Measurements from ENCODE around the gene TP63.

Gene TP63

GRCh38 chr3:189827108-189827507 lies 195.9 kb downstream of the TP63 start:
- no peak for DNase-seq

DNA sequence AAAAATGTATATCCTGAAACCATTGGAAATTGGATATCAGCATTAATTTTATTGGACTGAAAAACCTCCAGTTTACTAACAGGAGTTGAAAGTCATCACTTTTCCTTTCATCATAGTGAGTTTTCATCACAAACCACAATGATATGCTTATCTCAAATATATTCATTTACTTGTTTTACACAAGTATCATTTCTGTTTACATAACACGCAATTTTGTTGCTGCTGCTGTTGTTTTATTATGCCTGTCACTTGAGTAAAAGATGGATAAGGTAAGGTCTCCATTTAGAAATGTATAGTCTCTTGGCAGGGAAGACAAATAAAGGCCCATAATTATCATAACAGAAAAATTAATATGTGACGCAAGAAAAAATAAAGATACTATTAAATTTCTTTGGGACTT lies 199.2 kb downstream of the TP63 start:
- DNase-seq: no peak

DNA sequence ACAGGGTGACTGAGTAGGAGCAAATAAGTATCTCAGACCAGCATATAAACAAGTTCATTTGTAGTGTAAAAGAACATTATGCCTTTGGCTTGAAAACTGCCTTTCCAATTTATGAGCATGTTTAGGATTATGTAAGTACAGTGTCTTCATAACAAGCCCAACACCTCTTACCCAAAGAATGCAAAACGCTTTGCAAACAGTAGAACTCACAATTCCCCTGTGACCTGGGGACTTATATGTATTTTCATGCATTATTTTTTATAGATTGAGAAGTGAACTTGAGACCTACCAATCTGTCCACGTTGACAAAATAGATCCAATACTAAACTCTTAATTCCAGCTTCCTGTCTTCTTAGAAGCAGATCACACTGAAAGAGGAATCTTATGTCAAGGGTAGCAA lies 202.1 kb downstream of the TP63 start:
- no peak for DNase-seq

DNA sequence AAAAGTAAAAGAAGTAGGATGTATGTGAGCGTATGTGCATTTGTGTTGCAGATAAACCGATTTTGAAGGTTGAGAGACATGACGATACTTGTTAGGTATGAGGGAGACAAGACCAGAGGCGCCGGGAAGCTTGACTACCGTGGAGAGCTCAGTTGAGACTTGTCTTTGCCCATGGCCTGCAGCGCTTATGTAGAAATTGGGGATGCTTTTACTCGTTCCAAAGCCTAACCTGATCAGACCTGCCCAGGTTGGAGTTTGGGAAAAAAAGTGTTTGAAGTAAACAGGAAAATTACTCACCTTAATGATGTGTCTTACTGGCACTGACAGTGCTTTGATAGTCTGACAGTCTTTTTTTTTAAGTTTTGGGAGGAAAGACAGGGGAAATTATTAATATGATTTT lies 202.8 kb downstream of the TP63 start:
- no peak for DNase-seq

DNA sequence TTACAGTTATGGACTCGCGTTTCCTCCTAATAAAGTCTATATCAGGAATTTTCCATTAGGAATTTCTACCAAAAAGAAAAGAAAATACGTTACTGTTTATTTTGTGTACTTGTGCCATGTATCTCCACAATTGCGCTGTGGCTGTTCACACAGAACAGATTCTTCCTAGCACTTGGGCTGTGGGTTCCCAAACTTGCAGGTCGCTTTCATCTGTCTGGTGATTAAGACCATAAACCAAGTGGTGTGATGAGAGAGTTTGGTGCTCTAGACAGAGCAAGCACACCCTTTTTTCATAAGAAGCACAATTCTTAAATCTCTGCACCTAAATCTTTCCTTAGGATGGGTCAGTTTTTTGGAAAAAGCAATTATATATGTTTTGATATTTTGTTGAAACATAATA lies 203.3 kb downstream of the TP63 start:
- no peak for DNase-seq

DNA sequence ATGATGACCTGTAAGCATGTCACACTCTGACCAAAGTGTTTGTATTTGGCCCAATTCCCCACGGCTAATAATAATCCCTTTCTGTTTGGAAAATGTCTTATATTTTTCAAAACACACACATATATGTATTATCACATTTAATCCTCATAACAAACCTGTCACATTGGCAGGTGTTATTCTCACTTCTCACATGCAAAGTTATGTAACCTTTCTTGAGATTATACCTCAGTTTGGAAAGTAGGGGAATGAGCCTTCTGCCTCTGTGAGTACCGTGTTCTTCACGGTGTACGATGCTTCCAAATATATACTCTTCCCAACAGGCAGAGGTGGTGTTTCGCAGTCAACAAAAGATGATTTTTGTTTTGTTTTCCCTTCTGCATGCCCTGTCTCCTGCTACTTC lies 205.6 kb downstream of the TP63 start:
- no peak for DNase-seq

GRCh38 chr3:189838291-189838690 lies 207.1 kb downstream of the TP63 start:
- DNase-seq: no peak

GRCh38 chr3:189839576-189839975 lies 208.4 kb downstream of the TP63 start:
- DNase-seq: no peak

- DNase-seq: no peak
Observed at GRCh38 chr3:189841473-189842205, 210.4 kb downstream of the TP63 start.

GRCh38 chr3:189842681-189843602 lies 211.8 kb downstream of the TP63 start:
- DNase-seq: no peak

DNA sequence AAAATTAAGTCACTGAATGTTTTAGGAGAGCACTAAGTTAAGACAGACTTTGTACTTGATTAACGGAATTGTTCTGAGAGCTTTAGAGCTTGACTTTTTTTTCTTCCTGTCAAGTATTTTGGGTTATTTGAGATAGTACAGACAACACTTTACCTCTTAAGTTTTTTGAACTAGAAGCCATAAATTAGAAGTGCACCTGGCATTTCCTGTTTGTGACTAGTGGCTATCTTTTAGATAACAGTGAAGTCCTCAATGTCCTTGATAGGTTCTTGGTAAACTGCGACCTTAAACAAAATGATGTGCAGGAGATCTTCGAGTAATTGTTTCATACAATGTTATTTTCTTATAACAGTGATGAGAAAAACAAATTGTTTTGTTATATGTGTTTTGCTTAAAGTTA lies 213.9 kb downstream of the TP63 start:
- no peak for DNase-seq

GRCh38 chr3:189848395-189849040 lies 217.3 kb downstream of the TP63 start:
- no peak for DNase-seq

DNA sequence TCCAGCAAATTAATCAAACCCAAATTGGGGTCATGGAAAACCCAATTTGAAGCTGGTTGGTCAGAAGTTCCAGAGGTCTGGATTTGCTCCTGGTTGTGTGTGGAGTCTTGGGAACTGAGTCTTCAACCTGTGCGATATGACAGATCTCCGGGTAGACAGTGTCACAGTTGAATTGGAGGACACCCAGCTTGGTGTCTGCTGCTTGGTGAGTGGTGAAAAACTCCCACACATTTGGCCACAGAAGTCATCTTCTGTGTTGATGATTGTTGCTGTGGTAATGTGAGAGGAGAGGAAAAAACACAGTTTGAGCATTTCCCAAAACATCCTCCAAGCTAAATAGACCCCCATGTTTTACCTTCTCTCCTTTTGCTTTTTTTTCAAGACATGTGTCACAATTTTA lies 218.1 kb downstream of the TP63 start:
- DNase-seq: no peak

DNA sequence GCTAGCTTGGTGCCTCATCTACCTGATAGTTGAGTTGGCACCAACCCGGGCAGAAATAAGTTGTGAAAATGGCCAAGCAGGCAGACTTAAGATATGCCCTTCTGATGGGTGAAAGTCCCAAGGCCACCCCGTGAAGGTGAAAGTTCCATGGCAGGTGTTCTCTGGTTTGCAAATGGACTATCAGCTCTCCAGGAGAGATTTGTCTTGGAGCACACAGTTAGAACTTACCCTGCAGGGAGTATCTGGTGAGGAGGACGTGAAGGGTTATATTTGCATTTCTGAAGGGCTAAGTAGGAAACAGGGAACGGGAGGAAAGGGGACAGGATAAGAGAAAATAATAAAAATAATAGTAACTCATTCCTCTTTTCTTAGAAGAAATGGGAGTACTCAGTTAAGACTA lies 220.5 kb downstream of the TP63 start:
- DNase-seq: no peak

- DNase-seq: no peak
Observed at GRCh38 chr3:189853906-189854305, 222.7 kb downstream of the TP63 start.

- no peak for DNase-seq
Observed at GRCh38 chr3:189860296-189860695, 229.1 kb downstream of the TP63 start.

- no peak for DNase-seq
Observed at GRCh38 chr3:189862385-189862998, 231.3 kb downstream of the TP63 start.

- no peak for DNase-seq
Observed at GRCh38 chr3:189863031-189863430, 231.8 kb downstream of the TP63 start.

DNA sequence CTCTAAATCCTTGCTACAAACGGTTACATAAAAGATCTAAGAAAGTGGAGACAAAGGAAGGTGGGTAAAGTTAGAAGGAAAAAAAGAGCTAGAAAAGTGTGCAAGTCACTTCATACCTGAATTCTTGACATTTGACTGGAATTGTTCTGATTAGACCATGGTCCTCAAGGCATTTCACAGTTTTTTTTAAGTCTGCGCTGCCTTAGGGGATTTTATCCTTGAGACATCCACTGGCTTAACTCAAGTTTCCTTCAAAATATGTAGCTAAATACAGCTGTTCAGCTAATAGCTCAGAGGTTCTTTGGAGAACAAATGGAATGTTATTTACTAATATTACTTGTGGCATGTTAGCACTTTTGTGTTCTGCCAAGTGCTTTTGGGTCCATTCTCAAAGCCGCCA lies 236.9 kb downstream of the TP63 start:
- no peak for DNase-seq

DNA sequence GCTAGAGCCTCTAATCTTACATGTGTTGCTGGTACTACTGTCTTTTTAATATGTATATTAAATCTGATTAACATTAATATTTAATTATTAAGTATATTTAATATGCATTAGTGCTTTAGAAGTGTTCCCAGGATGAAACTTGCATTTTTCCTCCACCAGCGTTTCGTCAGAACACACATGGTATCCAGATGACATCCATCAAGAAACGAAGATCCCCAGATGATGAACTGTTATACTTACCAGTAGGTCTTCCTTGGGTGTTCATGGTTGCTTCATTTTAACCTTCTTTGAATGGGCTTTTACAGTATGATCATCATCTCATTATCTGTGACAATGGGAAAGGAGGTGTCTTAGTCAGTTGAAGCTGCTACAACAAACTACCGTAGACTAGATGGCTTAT lies 238.0 kb downstream of the TP63 start:
- no peak for DNase-seq

GRCh38 chr3:189871418-189871817 lies 240.2 kb downstream of the TP63 start:
- no peak for DNase-seq

DNA sequence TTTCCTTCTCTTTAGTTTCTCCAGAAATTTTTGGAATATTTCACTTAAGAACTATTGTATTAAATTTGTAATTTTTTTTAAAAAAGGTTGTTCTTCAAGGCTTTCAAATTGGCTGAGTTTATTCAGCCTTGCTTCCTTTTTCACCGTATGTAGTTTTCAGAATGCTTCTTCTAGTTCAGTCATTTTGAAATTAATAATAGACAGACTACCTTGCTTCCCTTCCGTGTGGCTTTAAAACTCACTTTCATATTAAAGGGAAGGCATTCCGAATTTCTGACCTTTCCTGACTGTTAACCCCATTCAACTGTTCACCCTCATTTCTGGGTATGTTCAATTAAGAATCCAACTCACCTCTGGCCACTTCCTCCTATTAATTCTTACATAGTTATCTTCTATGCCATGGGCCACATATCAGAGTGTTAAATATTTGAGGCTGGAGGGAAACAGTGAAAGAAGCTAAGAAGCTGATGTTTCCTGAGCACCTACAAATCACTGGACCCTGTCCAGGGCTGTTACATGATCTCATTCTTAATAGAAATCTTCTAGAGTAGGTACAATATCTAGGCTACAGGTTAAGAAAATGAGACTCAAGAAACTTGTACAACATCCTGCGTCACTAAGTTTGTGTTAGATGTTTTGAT lies 252.0 kb downstream of the TP63 start:
- no peak for DNase-seq

DNA sequence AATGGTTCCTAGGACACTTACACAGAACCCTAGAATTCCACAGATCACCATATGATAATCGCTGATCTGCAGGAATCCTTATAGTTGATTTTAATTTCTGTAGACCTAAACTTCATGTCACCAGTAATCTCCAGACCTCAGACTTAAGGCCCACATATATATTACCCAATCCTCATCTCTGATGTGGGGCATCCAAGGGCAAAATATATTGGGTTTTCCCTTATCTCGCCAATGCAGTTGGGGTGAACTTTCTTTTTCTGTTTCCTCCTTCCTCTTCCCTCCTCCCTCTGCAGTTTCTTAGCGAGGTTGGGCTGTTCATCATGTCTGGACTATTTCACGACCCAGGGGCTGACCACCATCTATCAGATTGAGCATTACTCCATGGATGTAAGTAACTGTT lies 259.3 kb downstream of the TP63 start:
- no peak for DNase-seq
